H1 (cell line): ENCODE data around the gene TSGA10IP. TPM values are rescaled to one million over a fixed set of nuclear protein-coding genes. Genes with fewer than 3 reads are reported as not detected.

Experiments used
- ASH2L ChIP-seq: fragments of 200-600, 300-600 bp; sonication (generic); IDR thresholded peaks from one replicate; pipeline ENCODE4 v1.7.1; 2017; ENCODE audit warnings: low read length
- ATF2 ChIP-seq: IDR thresholded peaks from 2 replicates; pipeline ENCODE4 v1.6.1; 2012; ENCODE audit warnings: low read length, inconsistent platforms
- BACH1 ChIP-seq: IDR thresholded peaks from 2 replicates; pipeline ENCODE4 v1.6.1; 2012; ENCODE audit warnings: low read length, improper control_type of control experiment
- CTBP2 ChIP-seq: IDR thresholded peaks from 2 replicates; pipeline ENCODE4 v1.7.0; 2011; ENCODE audit warnings: borderline replicate concordance, mild to moderate bottlenecking, moderate library complexity, mixed read lengths, low read length; ENCODE audit not compliant: insufficient read depth, insufficient read length
- EGR1 ChIP-seq: IDR thresholded peaks from 2 replicates; pipeline ENCODE4 v1.6.1; 2011; ENCODE audit warnings: low read depth, low read length, borderline replicate concordance
- HDAC2 ChIP-seq, 2 experiments: fragments of 300-600 bp in 1 of 2; sonication (generic) in 1 of 2; IDR thresholded peaks; 2 replicates each; pipeline ENCODE4 v1.6.1; 2011 to 2012; ENCODE audit warnings: low read depth in 2 of 2, low read length in 2 of 2, mild to moderate bottlenecking in 2 of 2, moderate library complexity in 2 of 2, borderline replicate concordance in 1 of 2, inconsistent platforms in 1 of 2
- KDM1A ChIP-seq: fragments of 200-600, 300-600 bp; sonication (generic); IDR thresholded peaks from 2 replicates; pipeline ENCODE4 v1.7.1; 2016; ENCODE audit warnings: mild to moderate bottlenecking, low read length, borderline replicate concordance
- KDM5A ChIP-seq: fragments of 200-600 bp; IDR thresholded peaks from 2 replicates; pipeline ENCODE4 v1.7.1; 2012; ENCODE audit warnings: mild to moderate bottlenecking, low read length, inconsistent platforms, mixed read lengths
- POLR2AphosphoS5 ChIP-seq: IDR thresholded peaks from 2 replicates; pipeline ENCODE4 v1.6.1; 2011; ENCODE audit warnings: low read depth, low read length
- SIX5 ChIP-seq: IDR thresholded peaks from 2 replicates; pipeline ENCODE4 v1.6.1; 2011; ENCODE audit warnings: mild to moderate bottlenecking, low read depth, low read length
- SP4 ChIP-seq: IDR thresholded peaks from 2 replicates; pipeline ENCODE4 v1.6.1; 2012; ENCODE audit warnings: low read length, inconsistent platforms
- TBP ChIP-seq: IDR thresholded peaks from 2 replicates; pipeline ENCODE4 v1.6.1; 2011; ENCODE audit warnings: low read depth, low read length, improper control_type of control experiment
- ZNF274 ChIP-seq: IDR thresholded peaks from 2 replicates; pipeline ENCODE4 v1.7.0; 2012; ENCODE audit warnings: low read length, borderline replicate concordance; ENCODE audit errors: extremely low read depth
- polyA plus RNA-seq, 7 experiments: library from polyadenylated mRNA; depleted of rRNA in 3 of 7; stranded (reverse) in 5 of 7; unstranded in 2 of 7; fragments of >200 nt in 5 of 7; fragments of 200-250 nt in 2 of 7; gene quantifications; 1 replicate in 5 of 7; 2 replicates in 1 of 7; 4 replicates in 1 of 7; pipeline versions ENCODE4 v1.2.1 to v1.2.3, GENCODE V29; 2011 to 2013; ENCODE audit warnings: missing spikeins in 2 of 7, mixed read lengths in 2 of 7
- total RNA-seq: library from RNA; stranded (reverse); fragmentation: NEBNext Ultra II Directional; extraction: Animal tissue kit (Norgen Biotek cat#: 25700); gene quantifications from 2 replicates; pipeline ENCODE4 v1.2.1, GENCODE V29; 2021

Gene TSGA10IP
- total and polyA plus RNA-seq, 2 of the 8 experiments (the other 6 are each of a cell fraction or from before 2014, with no cell fraction given) = 1.9 to 6.0 TPM

DNA sequence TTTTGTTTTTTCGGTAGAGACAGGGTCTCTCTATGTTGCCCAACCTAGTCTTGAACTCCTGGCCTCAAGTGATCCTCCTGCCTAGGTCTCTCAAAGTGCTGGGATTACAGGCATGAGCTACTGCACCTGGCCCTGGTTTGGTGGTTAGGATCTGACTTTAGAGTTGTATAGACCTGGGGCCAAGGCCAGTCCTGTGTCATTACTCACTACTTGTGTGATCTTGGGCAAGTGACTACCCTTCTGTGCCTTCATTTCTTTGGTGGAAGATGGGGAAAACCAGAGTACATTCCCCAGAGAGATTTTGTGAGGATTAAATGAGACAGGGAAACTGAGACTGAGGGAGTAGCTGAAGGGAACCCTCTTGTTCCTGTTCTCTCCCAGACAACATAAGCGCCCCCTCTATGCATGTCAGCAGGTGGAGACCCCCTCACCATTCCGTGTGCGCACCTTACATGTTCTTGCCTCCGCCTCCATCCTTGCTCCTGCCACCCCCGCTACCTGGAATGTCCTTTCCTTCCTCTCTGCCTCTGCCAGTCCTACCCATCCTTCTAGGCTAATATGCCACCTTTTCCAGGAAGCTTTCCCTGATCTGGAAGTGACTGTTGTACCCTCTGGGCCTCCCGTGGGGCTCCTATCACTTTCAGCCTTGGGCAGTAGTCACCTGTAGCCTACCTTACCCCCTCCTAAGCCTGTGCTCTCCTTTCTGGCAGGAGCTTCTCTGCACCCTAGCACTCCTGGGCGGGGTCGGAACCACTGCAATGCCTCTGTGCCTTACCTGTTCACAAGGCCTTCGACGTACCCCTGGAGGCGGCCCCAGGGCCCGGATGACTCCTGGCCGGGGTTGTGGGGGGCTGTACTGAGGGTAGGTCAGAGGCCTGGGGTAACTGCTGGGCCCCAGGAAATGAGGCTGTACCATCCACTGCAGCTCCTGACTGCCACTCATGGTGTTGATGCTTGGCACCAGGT lies 49.0 kb upstream of the TSGA10IP start (continued):
- TF ChIP-seq ATF2 (no peak), EGR1 (no peak), SP4 (no peak), HDAC2 (IDR thresholded peaks at IDR 0.05; ENCODE audit: borderline replicate concordance in 1 of 2, low read depth in 2 of 2, low read length in 2 of 2) (no peak), ZNF274 (no peak), ASH2L (no peak), KDM1A (no peak), KDM5A (no peak), TBP (no peak), BACH1 (no peak), CTBP2 (no peak), POLR2AphosphoS5 (no peak), SIX5 (no peak)
- TF ChIP-seq, all 59 proteins: peak for 0
